Pancreas (tissue), 10 donors: ENCODE measurements around the gene DNM2. TPM values are rescaled to one million over a fixed set of nuclear protein-coding genes. Genes with fewer than 3 reads are reported as not detected.

ENCODE experiments used
- ATAC-seq, 4 donors: fragments of 200-7000 bp; cut with Tn5 transposase; one replicate each; pipeline versions ENCODE4 v1.8.0 to v1.9.1; 2020; ENCODE audit warnings: mild to moderate bottlenecking in 4 of 4, moderate library complexity in 4 of 4
- DNase-seq, 6 donors: peaks; one replicate each; pipeline ENCODE4 v3.0.0-alpha.2; 2020
- FAIRE-seq: peaks from 2 replicates; lab custom pipeline; 2012; peaks lifted over from hg19 to GRCh38; lab: Jason Lieb, UNC
- H3K27ac ChIP-seq, 4 donors: fragments of 200-600 bp; sonication (generic); 1 replicate in 3 of 4; 2 replicates in 1 of 4; pipeline versions ENCODE4 v1.5.0 to v1.8.0; 2020
- H3K27me3 ChIP-seq, 4 donors: fragments of 200-600 bp; one replicate each; pipeline ENCODE4 v1.8.0; 2021
- H3K36me3 ChIP-seq, 3 donors: fragments of 200-600 bp; sonication (generic) in 1 of 3; one replicate each; pipeline versions ENCODE4 v1.5.0 to v1.8.0; 2020 to 2021
- H3K4me1 ChIP-seq, 3 donors: fragments of 200-600 bp; one replicate each; pipeline ENCODE4 v1.8.0; 2021
- H3K4me3 ChIP-seq, 4 donors: fragments of 200-600 bp; sonication (generic) in 2 of 4; one replicate each; pipeline versions ENCODE4 v1.5.0 to v1.8.0; 2020 to 2021
- H3K9me3 ChIP-seq, 4 donors: fragments of 200-600 bp; one replicate each; pipeline ENCODE4 v1.8.0; 2021
- WGBS, 2 donors: extraction: QIAGEN DNeasy Blood & Tissue Kit; methylation state at CpG; one replicate each; pipeline ENCODE4 v1.1.7; 2013; 5-methylcytosine and 5-hydroxymethylcytosine counted together
- intact Hi-C, 3 donors: fragments of 100-400 bp; cut with DNase I; formaldehyde crosslinking; loops; one replicate each; pipeline versions ENCODE4 v1.11.1 to v1.14.2; 2022
- polyA plus RNA-seq, 2 donors: library from polyadenylated mRNA; stranded (reverse); fragments of 200-250 nt; gene quantifications; one replicate each; pipeline ENCODE4 v1.2.3, GENCODE V29; 2013
- total RNA-seq, 6 donors: library from RNA; stranded (reverse); fragmentation: NEBNext Ultra II Directional in 4 of 6; extraction: Animal tissue kit (Norgen Biotek cat#: 25700) in 4 of 6; gene quantifications; one replicate each; pipeline versions ENCODE4 v1.2.1 to v1.2.4, GENCODE V29; 2021 to 2023
- TF ChIP-seq, protein P1 (sequence below), 4 donors: fragments of 200-600 bp; sonication (generic) in 3 of 4; IDR thresholded peaks; one replicate each; pipeline versions ENCODE4 v1.5.0 to v1.8.0; 2021; ENCODE audit warnings: antibody characterized with exemption in 4 of 4
- donor health status: healthy with polysubstance abuse.
- donor health status: DM: no; HTN: no; CAD: no; lungs with moderate emphysema.
- donor health status: DM: no; HTN: no; CAD: no.
- donor health status: control.
- donor health status: control.
- donor health status: Bipolar disorder and iron deficiency.
- donor health status: DM: yes; HTN: yes; CAD: no.
- donor health status: DM: no; HTN: no; CAD: no.
- donor health status: DM: no; HTN: no; CAD: no.
- donor health status: DM: yes; HTN: yes; CAD: no.

DNM2 gene
- total and polyA plus RNA-seq, 8 donors, result 52.5 to 115 (median 88.6) TPM

DNA sequence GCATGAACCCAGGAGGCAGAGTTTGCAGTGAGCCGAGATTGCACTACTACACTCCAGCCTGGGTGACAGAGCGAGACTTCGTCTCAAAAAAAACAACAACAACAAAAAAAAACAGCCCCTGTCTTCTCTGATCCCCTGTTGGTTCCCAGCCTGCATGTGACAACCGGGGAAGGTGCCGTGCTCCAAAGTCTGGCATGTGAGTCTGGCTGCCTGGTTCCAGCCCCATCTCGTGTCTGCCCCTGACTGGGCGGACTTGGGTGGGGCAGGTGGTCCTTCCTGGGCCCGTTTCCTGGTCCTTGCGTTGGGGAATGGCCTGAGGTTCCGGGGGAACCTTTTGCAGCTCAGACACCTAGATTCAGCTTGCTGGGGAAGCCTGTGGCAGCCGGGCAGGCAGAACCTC, 50.5 kb downstream of the DNM2 start:
- H3K27me3 ChIP-seq, result no peaks in the 10 kb centered on the region
- intact Hi-C loops, result no loop called here
- FAIRE-seq (no peak), ATAC-seq (no peak), DNase-seq (no peak)
- no peak overlapping the region for H3K4me3 ChIP-seq
- peaks cover 0 to 6% (median under 1%) of the 10 kb centered on the region in 3 donors for H3K36me3 ChIP-seq
- TF ChIP-seq, protein P1, sequence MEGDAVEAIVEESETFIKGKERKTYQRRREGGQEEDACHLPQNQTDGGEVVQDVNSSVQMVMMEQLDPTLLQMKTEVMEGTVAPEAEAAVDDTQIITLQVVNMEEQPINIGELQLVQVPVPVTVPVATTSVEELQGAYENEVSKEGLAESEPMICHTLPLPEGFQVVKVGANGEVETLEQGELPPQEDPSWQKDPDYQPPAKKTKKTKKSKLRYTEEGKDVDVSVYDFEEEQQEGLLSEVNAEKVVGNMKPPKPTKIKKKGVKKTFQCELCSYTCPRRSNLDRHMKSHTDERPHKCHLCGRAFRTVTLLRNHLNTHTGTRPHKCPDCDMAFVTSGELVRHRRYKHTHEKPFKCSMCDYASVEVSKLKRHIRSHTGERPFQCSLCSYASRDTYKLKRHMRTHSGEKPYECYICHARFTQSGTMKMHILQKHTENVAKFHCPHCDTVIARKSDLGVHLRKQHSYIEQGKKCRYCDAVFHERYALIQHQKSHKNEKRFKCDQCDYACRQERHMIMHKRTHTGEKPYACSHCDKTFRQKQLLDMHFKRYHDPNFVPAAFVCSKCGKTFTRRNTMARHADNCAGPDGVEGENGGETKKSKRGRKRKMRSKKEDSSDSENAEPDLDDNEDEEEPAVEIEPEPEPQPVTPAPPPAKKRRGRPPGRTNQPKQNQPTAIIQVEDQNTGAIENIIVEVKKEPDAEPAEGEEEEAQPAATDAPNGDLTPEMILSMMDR (IDR thresholded peaks at IDR 0.05), result no peak
- peak overlapping the region in 3 of 4 donors; percentile 16 to 78 (median 78) for H3K27ac ChIP-seq
- H3K4me1 ChIP-seq, result peaks cover 51 to 64% (median 55%) of the 10 kb centered on the region in 3 donors
- H3K9me3 ChIP-seq, result no peaks in the 10 kb centered on the region
- WGBS, 2 donors, result 87% methylated on average over 11 of the region's 11 CpGs

- H3K27me3 ChIP-seq, result no peaks in the 10 kb centered on the region
- TF ChIP-seq, protein P1 (IDR thresholded peaks at IDR 0.05), result no peak
- H3K4me3 ChIP-seq, result no peak overlapping the region
- ATAC-seq (no peak), FAIRE-seq (no peak), DNase-seq (no peak)
- intact Hi-C loops, result no loop called here
- H3K27ac ChIP-seq, result peak overlapping the region in 3 of 4 donors; percentile 22 to 78 (median 78)
- 77 to 85% methylated on average over 6 of the region's 6 CpGs for WGBS, 2 donors
- H3K4me1 ChIP-seq, result peaks cover 51 to 60% (median 55%) of the 10 kb centered on the region in 3 donors
- no peaks in the 10 kb centered on the region for H3K9me3 ChIP-seq
- peaks cover 0 to 10% (median 5%) of the 10 kb centered on the region in 3 donors for H3K36me3 ChIP-seq
Measured at GRCh38 chr19:10768936-10769335, 51.1 kb downstream of the DNM2 start.

DNA sequence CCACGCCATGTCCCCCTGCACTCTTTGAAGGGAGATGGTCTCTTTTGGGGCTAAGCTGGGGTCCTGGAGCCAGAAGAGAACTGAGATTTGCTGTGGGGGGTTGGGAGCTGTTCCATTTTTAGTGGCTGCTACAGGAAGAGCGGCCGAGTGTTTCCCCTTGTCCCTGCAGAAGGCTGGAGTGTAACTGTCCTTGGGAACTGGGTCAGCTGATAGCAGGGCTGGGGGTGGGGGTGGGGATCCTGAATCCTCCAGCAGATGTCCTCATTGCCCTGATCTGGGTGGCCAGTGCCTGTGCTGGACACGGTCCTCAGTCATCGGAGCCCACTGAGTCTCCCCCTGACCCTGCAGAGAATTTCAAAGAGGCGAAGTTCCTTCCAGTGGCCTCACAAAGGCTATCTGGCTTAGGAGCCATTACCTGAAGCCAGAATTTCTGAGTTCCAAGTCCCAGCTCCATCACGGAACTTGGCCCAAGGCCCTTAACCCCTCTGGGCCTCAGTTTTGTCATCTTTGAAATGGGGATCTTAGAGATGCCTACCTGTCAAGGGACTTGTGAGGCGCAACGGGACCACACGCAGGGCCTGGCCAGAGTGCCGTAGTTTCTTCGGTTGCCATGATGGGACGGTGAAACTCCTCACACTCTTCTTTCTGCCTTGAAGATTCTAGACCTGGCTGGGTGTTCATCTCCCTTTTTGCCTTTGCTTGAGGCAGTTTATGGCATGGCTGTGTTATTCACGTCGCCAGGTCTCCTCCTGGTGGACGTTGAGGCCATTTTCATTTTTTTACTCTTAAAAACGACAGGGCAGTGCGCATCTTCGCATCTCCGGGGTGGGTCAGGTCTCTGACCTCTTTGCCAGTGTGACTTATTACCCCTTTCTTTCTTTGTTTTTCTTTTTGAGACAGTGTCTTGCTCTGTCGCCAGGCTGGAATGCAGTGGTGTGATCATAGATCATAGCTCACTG, 51.9 kb downstream of the DNM2 start:
- Histone ChIP-seq H3K9me3 (no peaks in the 10 kb centered on the region), H3K4me1 (peaks cover 46 to 53% (median 49%) of the 10 kb centered on the region in 3 donors), H3K27ac (peak overlapping the region; percentile 4 to 78 (median 50)), H3K27me3 (no peaks in the 10 kb centered on the region), H3K36me3 (peaks cover 0 to 13% (median 5%) of the 10 kb centered on the region in 3 donors), H3K4me3 (no peak overlapping the region)
- 55 to 56% methylated on average over 21 of the region's 21 CpGs for WGBS, 2 donors
- ATAC-seq (peak; percentile 72 to 86 (median 85)), FAIRE-seq (no peak), DNase-seq (peak in 4 of 6 donors; percentile 67 to 72 (median 69))
- intact Hi-C loops, result no loop called here
- TF ChIP-seq, protein P1 (IDR thresholded peaks at IDR 0.05), result peak in 1 of 4 donors; percentile 16

GRCh38 chr19:10773969-10774368, 56.1 kb downstream of the DNM2 start:
- Histone ChIP-seq H3K27me3 (no peaks in the 10 kb centered on the region), H3K4me1 (peaks cover 14 to 15% (median 15%) of the 10 kb centered on the region in 3 donors), H3K4me3 (no peak overlapping the region), H3K27ac (no peak overlapping the region), H3K9me3 (no peaks in the 10 kb centered on the region), H3K36me3 (peaks cover 3 to 54% (median 19%) of the 10 kb centered on the region in 3 donors)
- DNase-seq (no peak), ATAC-seq (no peak), FAIRE-seq (no peak)
- TF ChIP-seq, protein P1 (IDR thresholded peaks at IDR 0.05), result no peak
- 81 to 88% methylated on average over 3 of the region's 3 CpGs for WGBS, 2 donors
- intact Hi-C loops, result no loop called here
